Right lobe of liver (tissue), 6 donors: ENCODE measurements around the gene CDKAL1. TPM values are rescaled to one million over a fixed set of nuclear protein-coding genes. Genes with fewer than 3 reads are reported as not detected.
"Not testable (repeated sequence)": the region's sequence is repeated elsewhere in the genome, so short reads cannot be mapped to it uniquely, and the experiment has no call there.

Experiments used
- ATAC-seq, 4 donors: fragments of 200-7000 bp; cut with Tn5 transposase; one replicate each; pipeline ENCODE4 v1.9.1; 2020; ENCODE audit warnings: mild to moderate bottlenecking in 4 of 4, moderate library complexity in 4 of 4
- DNase-seq, 3 donors: peaks; one replicate each; pipeline ENCODE4 v3.0.0-alpha.2; 2020
- H3K27ac ChIP-seq, 3 donors: fragments of 200-600 bp; one replicate each; pipeline ENCODE4 v1.8.0; 2022
- H3K27me3 ChIP-seq, 2 donors: fragments of 200-600 bp; one replicate each; pipeline ENCODE4 v1.8.0; 2022
- H3K36me3 ChIP-seq, 4 donors: fragments of 200-600 bp; sonication (generic) in 1 of 4; one replicate each; pipeline versions ENCODE4 v1.5.1 to v1.8.0; 2017 to 2022; ENCODE audit warnings: control low read depth in 1 of 4
- H3K4me1 ChIP-seq, 4 donors: fragments of 200-600 bp; sonication (generic) in 1 of 4; one replicate each; pipeline versions ENCODE4 v1.5.1 to v1.8.0; 2017 to 2022; ENCODE audit warnings: control low read depth in 1 of 4
- H3K4me3 ChIP-seq, 3 donors: fragments of 200-600 bp; one replicate each; pipeline ENCODE4 v1.8.0; 2022
- H3K9me3 ChIP-seq, 4 donors: fragments of 200-600 bp; sonication (generic) in 1 of 4; one replicate each; pipeline versions ENCODE4 v1.5.1 to v1.8.0; 2017 to 2022; ENCODE audit warnings: control low read depth in 1 of 4
- CTCF ChIP-seq, 4 donors: fragments of 200-600 bp in 3 of 4; fragments of 450-650 bp in 1 of 4; IDR thresholded peaks; one replicate each; pipeline versions ENCODE4 v1.5.1 to v1.8.0; 2016 to 2022; ENCODE audit warnings: antibody characterized with exemption in 4 of 4, mild to moderate bottlenecking in 2 of 4
- POLR2A ChIP-seq: fragments of 450-650 bp; IDR thresholded peaks from one replicate; pipeline ENCODE4 v1.6.1; 2017; ENCODE audit warnings: antibody characterized with exemption, mild to moderate bottlenecking
- WGBS: methylation state at CpG from one replicate; pipeline ENCODE4 v1.1.6; 2018; ENCODE audit warnings: low coverage, low lambda C conversion rate; ENCODE audit not compliant: insufficient coverage; ENCODE audit errors: missing lambda C conversion rate; 5-methylcytosine and 5-hydroxymethylcytosine counted together
- intact Hi-C, 2 donors: fragments of 100-400 bp; cut with DNase I; formaldehyde crosslinking; loops; one replicate each; pipeline versions ENCODE4 v1.11.2 to v1.14.1; 2022
- total RNA-seq, 6 experiments: library from RNA; depleted of rRNA in 2 of 6; stranded (reverse); fragments of >200 nt in 2 of 6; fragmentation: NEBNext Ultra II Directional in 3 of 6; extraction: Animal tissue kit (Norgen Biotek cat#: 25700) in 3 of 6; gene quantifications; one replicate each; pipeline versions ENCODE4 v1.1.0 to v1.2.4, GENCODE V29; 2016 to 2023
- donor health status: DM: no; HTN: yes; CAD: no.
- donor health status: DM: no; HTN: no; CAD: no.
- donor health status: DM: no; HTN: no; CAD: no.
- donor health status: DM: no; HTN: yes; CAD: no.
- donor health status: DM: no; HTN: yes; CAD: no.

Gene CDKAL1
- total RNA-seq, 6 experiments from 2014 or later = 4.5 to 7.0 (median 6.2) TPM

- Histone ChIP-seq H3K36me3 (no peaks in the 10 kb centered on the region), H3K9me3 (no peaks in the 10 kb centered on the region), H3K4me1 (no peaks in the 10 kb centered on the region), H3K4me3 (no peak overlapping the region), H3K27me3 (no peaks in the 10 kb centered on the region), H3K27ac (no peak overlapping the region)
- no peak for DNase-seq
- ATAC-seq = no peak
- intact Hi-C loops = no loop called here
- TF ChIP-seq CTCF (IDR thresholded peaks at IDR 0.05) (no peak), POLR2A (no peak)
Observed at GRCh38 chr6:20751293-20751935, 217.2 kb downstream of the CDKAL1 start.

- ATAC-seq (no peak), DNase-seq (no peak)
- no peaks in the 10 kb centered on the region for H3K27me3 ChIP-seq
- no peak overlapping the region for H3K4me3 ChIP-seq
- H3K4me1 ChIP-seq = no peaks in the 10 kb centered on the region
- H3K9me3 ChIP-seq = no peaks in the 10 kb centered on the region
- H3K36me3 ChIP-seq = no peaks in the 10 kb centered on the region
- intact Hi-C loops = no loop called here
- no peak overlapping the region for H3K27ac ChIP-seq
- TF ChIP-seq CTCF (IDR thresholded peaks at IDR 0.05) = no peak
- no peak for TF ChIP-seq POLR2A
Observed at GRCh38 chr6:20755631-20756030, 221.4 kb downstream of the CDKAL1 start.

GRCh38 chr6:20756584-20757147 is 222.4 kb downstream of the CDKAL1 start:
- H3K4me1 ChIP-seq, H3K27me3 ChIP-seq, DNase-seq, H3K36me3 ChIP-seq, H3K27ac ChIP-seq, H3K9me3 ChIP-seq, ATAC-seq, intact Hi-C loops, H3K4me3 ChIP-seq: not testable (repeated sequence)
- WGBS = 92% methylated on average over 2 of the region's 2 CpGs

GRCh38 chr6:20757761-20758160 is 223.5 kb downstream of the CDKAL1 start:
- Histone ChIP-seq H3K9me3 (no peaks in the 10 kb centered on the region), H3K4me3 (no peak overlapping the region), H3K36me3 (no peaks in the 10 kb centered on the region), H3K27ac (no peak overlapping the region), H3K4me1 (no peaks in the 10 kb centered on the region), H3K27me3 (no peaks in the 10 kb centered on the region)
- DNase-seq (no peak), ATAC-seq (no peak)
- 89% methylated on average over 2 of the region's 2 CpGs for WGBS
- intact Hi-C loops = no loop called here
- no peak for TF ChIP-seq POLR2A
- TF ChIP-seq CTCF (IDR thresholded peaks at IDR 0.05) = no peak

- Histone ChIP-seq H3K4me3 (no peak overlapping the region), H3K9me3 (no peaks in the 10 kb centered on the region), H3K27ac (no peak overlapping the region), H3K36me3 (no peaks in the 10 kb centered on the region), H3K27me3 (no peaks in the 10 kb centered on the region), H3K4me1 (no peaks in the 10 kb centered on the region)
- DNase-seq (no peak), ATAC-seq (no peak)
- WGBS = 91% methylated on average over 4 of the region's 4 CpGs
- TF ChIP-seq CTCF (IDR thresholded peaks at IDR 0.05) = no peak
- TF ChIP-seq POLR2A = no peak
- intact Hi-C loops = no loop called here
Observed at GRCh38 chr6:20763296-20763695, 229.0 kb downstream of the CDKAL1 start.
